ENCODE data around the gene ATN1. TPM values are rescaled to one million over a fixed set of nuclear protein-coding genes. Genes with fewer than 3 reads are reported as not detected.

The ATN1 gene
- total and polyA plus RNA-seq, 2 donors from 2014 or later, result 34.2 to 119 TPM

- no peak overlapping the region for H3K9ac ChIP-seq (ENCODE audit: low read length in 3 of 3)
- no peaks in the 10 kb centered on the region for H3K27me3 ChIP-seq (ENCODE audit: control insufficient read depth, insufficient read depth, low read length)
- H3K36me3 ChIP-seq (ENCODE audit: control insufficient read depth in 2 of 3, insufficient read depth in 3 of 3, low read length in 3 of 3), result no peaks in the 10 kb centered on the region
- H3K4me3 ChIP-seq (ENCODE audit: low read length in 3 of 3), result peak overlapping the region; percentile 4 to 58 (median 38)
- H3K9me3 ChIP-seq (ENCODE audit: control insufficient read depth in 2 of 3, insufficient read depth in 1 of 3, low read length in 3 of 3), result no peaks in the 10 kb centered on the region
- intact Hi-C loops (cut with DNase I), result no loop called here
- peaks cover 0 to 6% (median 0%) of the 10 kb centered on the region in 3 donors for H3K4me1 ChIP-seq (ENCODE audit: control insufficient read depth in 2 of 3, insufficient read depth in 2 of 3, low read depth in 1 of 3, low read length in 3 of 3)
- DNase-seq, result peak in 4 of 5 donors; percentile 24 to 76 (median 56)
- TF ChIP-seq CTCF (IDR thresholded peaks at IDR 0.05; ENCODE audit: borderline replicate concordance, extremely low read depth, insufficient read depth), result no peak
- FAIRE-seq, result no peak
- no peak overlapping the region for H3K27ac ChIP-seq (ENCODE audit: low read depth in 2 of 2, low read length in 2 of 2)
Observed at GRCh38 chr12:6914947-6915788, 12.6 kb upstream of the ATN1 start.

GRCh38 chr12:6915789-6916285 lies 11.9 kb upstream of the ATN1 start:
- no peak overlapping the region for H3K9ac ChIP-seq (ENCODE audit: low read length in 3 of 3)
- no peak overlapping the region for H3K27ac ChIP-seq (ENCODE audit: low read depth in 2 of 2, low read length in 2 of 2)
- no peak overlapping the region for H3K4me3 ChIP-seq (ENCODE audit: low read length in 3 of 3)
- TF ChIP-seq CTCF (IDR thresholded peaks at IDR 0.05; ENCODE audit: borderline replicate concordance, extremely low read depth, insufficient read depth), result no peak
- no peaks in the 10 kb centered on the region for H3K36me3 ChIP-seq (ENCODE audit: control insufficient read depth in 2 of 3, insufficient read depth in 3 of 3, low read length in 3 of 3)
- DNase-seq (peak in 1 of 5 donors; percentile 73), FAIRE-seq (no peak)
- peaks cover 0 to 6% (median 0%) of the 10 kb centered on the region in 3 donors for H3K4me1 ChIP-seq (ENCODE audit: control insufficient read depth in 2 of 3, insufficient read depth in 2 of 3, low read depth in 1 of 3, low read length in 3 of 3)
- intact Hi-C loops (cut with DNase I), result no loop called here
- no peaks in the 10 kb centered on the region for H3K9me3 ChIP-seq (ENCODE audit: control insufficient read depth in 2 of 3, insufficient read depth in 1 of 3, low read length in 3 of 3)
- H3K27me3 ChIP-seq (ENCODE audit: control insufficient read depth, insufficient read depth, low read length), result no peaks in the 10 kb centered on the region

GRCh38 chr12:6916426-6917200 lies 11.1 kb upstream of the ATN1 start:
- Histone ChIP-seq H3K4me1 (ENCODE audit: control insufficient read depth in 2 of 3, insufficient read depth in 2 of 3, low read depth in 1 of 3, low read length in 3 of 3) (peaks cover 0 to 6% (median 0%) of the 10 kb centered on the region in 3 donors), H3K27me3 (ENCODE audit: control insufficient read depth, insufficient read depth, low read length) (no peaks in the 10 kb centered on the region), H3K4me3 (ENCODE audit: low read length in 3 of 3) (no peak overlapping the region), H3K36me3 (ENCODE audit: control insufficient read depth in 2 of 3, insufficient read depth in 3 of 3, low read length in 3 of 3) (no peaks in the 10 kb centered on the region), H3K9ac (ENCODE audit: low read length in 3 of 3) (no peak overlapping the region), H3K9me3 (ENCODE audit: control insufficient read depth in 2 of 3, insufficient read depth in 1 of 3, low read length in 3 of 3) (no peaks in the 10 kb centered on the region), H3K27ac (ENCODE audit: low read depth in 2 of 2, low read length in 2 of 2) (no peak overlapping the region)
- FAIRE-seq (no peak), DNase-seq (peak in 1 of 5 donors; percentile 52)
- intact Hi-C loops (cut with DNase I), result no loop called here
- no peak for TF ChIP-seq CTCF (IDR thresholded peaks at IDR 0.05; ENCODE audit: borderline replicate concordance, extremely low read depth, insufficient read depth)

Data from kidney (tissue), 14 donors.